GM11168 (cell line): ENCODE measurements around the gene UBE4B.

Source experiments
- in situ Hi-C: fragments of 300-500 bp; cut with MboI; formaldehyde crosslinking; loops from one replicate; pipeline ENCODE4 v1.12.0; 2022; ENCODE audit warnings: low sequenced_read_pairs; ENCODE audit not compliant: unreplicated experiment

The UBE4B gene

GRCh38 chr1:10031461-10031860, 1.3 kb upstream of the UBE4B start:
- in situ Hi-C loops: no loop called here

GRCh38 chr1:10033359-10033845, 644 bp downstream of the UBE4B start:
- in situ Hi-C loops: no loop called here

- in situ Hi-C loops: no loop called here
Observed at GRCh38 chr1:10042746-10043145, 10.0 kb downstream of the UBE4B start.

- in situ Hi-C loops: no loop called here
Observed at GRCh38 chr1:10045480-10046355, 13.0 kb downstream of the UBE4B start.

GRCh38 chr1:10046356-10047085, 13.8 kb downstream of the UBE4B start:
- in situ Hi-C loops: no loop called here

GRCh38 chr1:10048601-10049000, 15.8 kb downstream of the UBE4B start:
- in situ Hi-C loops: no loop called here

GRCh38 chr1:10050611-10051010, 17.9 kb downstream of the UBE4B start:
- in situ Hi-C loops: no loop called here

- in situ Hi-C loops: no loop called here
Observed at GRCh38 chr1:10051656-10052055, 18.9 kb downstream of the UBE4B start.

GRCh38 chr1:10052347-10052746, 19.6 kb downstream of the UBE4B start:
- in situ Hi-C loops: no loop called here

- in situ Hi-C loops: no loop called here
Observed at GRCh38 chr1:10054465-10054864, 21.7 kb downstream of the UBE4B start.

- in situ Hi-C loops: no loop called here
Observed at GRCh38 chr1:10056599-10056987, 23.8 kb downstream of the UBE4B start.

GRCh38 chr1:10057343-10057742, 24.6 kb downstream of the UBE4B start:
- in situ Hi-C loops: no loop called here

- in situ Hi-C loops: no loop called here
Observed at GRCh38 chr1:10057796-10058195, 25.0 kb downstream of the UBE4B start.

- in situ Hi-C loops: no loop called here
Observed at GRCh38 chr1:10059342-10059718, 26.6 kb downstream of the UBE4B start.

GRCh38 chr1:10060311-10061100, 27.7 kb downstream of the UBE4B start:
- in situ Hi-C loops: no loop called here

- in situ Hi-C loops: no loop called here
Observed at GRCh38 chr1:10061276-10061675, 28.5 kb downstream of the UBE4B start.

- in situ Hi-C loops: no loop called here
Observed at GRCh38 chr1:10063878-10064277, 31.1 kb downstream of the UBE4B start.

GRCh38 chr1:10064416-10065343, 31.9 kb downstream of the UBE4B start:
- in situ Hi-C loops: no loop called here

GRCh38 chr1:10065344-10065685, 32.6 kb downstream of the UBE4B start:
- in situ Hi-C loops: no loop called here

- in situ Hi-C loops: no loop called here
Observed at GRCh38 chr1:10065760-10066159, 33.0 kb downstream of the UBE4B start.
